ENCODE results near the gene ITPR2. TPM values are rescaled to one million over a fixed set of nuclear protein-coding genes. Genes with fewer than 3 reads are reported as not detected.
"Not testable (repeated sequence)": the region's sequence is repeated elsewhere in the genome, so short reads cannot be mapped to it uniquely, and the experiment has no call there.

ITPR2 gene
- total RNA-seq, 1 experiment from 2014 or later: 6.5 TPM

DNA sequence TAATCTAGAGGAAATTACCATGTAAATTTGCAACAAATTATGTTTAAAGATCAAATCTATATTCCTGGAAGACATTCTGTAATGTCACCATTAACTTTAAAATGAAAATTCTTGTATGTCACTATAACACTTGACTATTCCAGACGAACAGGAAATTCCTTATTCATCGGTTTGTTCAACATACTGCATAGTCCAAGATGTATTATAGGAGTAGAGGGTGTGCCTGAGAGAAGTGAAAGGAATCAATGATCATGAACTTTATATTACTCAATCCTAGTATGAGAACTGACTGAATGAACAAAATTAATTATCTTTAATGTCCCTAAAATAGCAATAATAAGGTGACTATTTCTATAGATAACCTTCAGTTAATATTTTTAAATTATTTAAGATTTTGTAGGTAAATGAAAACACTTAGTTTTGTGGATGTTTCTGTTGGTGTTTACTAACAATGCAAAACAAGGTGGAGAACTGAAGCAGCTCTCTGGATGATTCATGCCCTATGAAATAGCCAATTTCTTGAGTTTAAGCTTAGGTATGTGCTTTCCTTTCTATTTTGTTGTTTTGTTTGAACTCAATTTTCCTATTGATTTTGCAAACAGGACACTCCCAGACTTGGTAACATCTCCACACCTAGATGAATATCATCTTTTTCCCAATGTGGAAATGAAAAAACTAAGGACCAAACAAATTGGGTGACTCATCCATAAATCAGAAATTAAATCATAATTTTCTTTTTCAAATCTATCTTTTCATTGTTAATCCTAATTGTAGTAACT, 18.2 kb upstream of the ITPR2 start:
- DNase-seq (ENCODE audit: low spot score): no peak

DNA sequence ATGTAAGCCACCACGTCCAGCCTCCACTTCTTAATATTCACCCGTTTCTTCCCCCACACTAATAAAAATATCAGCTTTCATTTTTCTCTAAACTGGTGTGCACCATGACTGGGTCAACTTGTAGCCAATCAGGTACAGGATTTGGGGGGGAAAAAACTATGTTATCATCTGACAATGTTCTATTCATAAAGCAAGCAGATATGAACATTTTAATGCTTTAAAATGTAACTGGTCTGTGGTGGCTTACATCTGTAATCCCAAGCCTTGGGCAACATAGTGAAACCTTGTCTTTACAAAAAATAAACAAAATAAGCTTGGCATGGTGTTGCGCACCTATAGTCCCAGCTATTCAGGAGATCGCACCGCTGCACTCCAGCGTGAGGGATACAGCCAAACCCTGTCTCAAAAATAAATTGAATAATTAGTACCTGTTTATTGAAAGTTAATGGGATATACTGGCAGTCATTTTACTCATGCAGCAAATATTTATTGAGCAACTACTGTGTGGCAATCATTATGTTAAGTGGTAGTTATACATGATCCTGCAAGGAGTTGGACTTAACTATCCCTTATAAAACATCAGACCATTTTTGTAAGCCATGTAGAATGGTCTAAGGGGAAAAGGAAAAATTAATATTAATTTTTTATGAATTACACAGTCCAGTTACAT, 15.3 kb upstream of the ITPR2 start:
- no peak for DNase-seq (ENCODE audit: low spot score)

DNA sequence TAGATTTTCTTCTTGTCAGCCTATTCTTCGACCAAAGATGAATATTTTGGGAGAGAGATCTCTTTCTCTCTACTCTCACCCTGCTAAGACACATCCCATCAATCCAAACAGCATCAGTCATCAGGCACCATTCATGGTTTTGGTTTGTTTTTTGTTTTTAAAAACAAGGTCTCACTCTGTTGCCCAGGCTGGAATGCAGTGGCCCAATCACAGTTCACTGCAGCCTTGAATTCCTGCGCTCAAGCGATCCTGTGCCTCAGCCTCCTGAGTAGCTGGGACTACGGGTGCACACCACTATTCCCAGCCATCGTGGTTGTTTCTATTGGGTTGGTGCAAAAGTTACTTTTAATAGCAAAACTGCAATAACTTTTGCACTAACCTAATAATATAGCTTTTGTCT, 14.4 kb upstream of the ITPR2 start:
- no peak for DNase-seq (ENCODE audit: low spot score)

DNA sequence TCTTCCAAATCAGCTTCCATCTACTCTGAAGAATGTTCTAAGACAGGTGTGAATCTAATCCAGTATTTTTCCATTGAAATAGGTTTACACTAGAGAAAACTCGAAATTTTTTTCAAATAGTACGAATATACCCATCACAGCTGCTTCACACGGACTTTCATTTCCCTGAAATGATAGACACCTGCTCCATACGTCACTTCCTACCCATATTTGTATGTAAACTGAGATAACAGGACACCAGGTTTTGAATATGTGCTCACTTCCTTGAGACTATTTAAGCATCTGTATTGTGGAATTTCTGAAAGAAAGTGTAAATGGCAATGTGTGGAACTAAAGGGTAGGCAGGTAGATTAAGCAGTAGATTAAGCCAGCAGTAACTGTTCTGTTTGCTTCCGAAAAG, 13.4 kb upstream of the ITPR2 start:
- no peak for DNase-seq (ENCODE audit: low spot score)

DNA sequence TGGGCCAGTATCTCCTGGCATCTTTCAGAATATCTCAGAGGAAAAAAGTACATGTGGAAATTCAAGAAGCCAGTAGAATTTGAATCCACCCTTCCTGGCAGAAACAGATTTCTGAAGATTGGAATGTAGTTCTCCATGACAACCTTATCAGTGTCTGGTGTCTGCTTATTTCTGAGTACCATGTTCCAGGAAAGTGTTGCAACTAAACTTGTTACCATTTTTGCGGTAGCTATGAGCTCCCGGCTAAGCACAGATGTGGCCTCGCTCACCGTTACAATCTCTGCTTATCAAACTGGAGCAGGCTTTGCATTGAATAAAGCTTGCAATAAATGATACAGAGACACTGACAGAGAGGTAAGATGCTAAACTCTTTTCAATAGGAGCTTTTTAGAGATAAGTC, 13.0 kb upstream of the ITPR2 start:
- DNase-seq (ENCODE audit: low spot score): peak; percentile 60

DNA sequence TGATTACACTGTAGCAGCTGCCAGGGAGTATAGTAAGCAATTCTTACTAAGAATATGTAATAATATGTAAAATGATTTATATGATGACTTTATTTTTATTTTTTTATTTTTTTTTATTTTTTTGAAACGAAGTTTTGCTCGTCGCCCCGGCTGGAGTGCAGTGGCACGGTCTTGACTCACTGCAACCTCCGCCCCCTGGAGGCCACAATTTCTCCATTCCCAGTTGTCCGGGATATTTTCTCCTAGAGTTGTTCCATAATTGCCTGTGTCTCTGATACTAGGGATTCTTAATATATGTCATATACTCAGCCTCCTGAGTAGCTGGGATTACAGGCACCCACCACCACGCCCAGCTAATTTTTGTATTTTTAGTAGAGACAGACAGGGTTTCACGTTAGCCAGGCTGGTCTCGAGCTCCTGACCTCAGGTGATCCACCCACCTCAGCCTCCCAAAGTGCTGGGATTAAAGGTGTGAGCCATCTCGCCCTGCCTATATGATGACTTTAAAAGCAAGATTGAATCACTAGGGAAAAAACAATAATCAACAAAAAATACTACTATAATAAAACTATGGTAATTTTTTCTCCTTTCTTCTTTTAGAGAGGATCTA, 12.2 kb upstream of the ITPR2 start:
- DNase-seq (ENCODE audit: low spot score): peak; percentile 21

DNA sequence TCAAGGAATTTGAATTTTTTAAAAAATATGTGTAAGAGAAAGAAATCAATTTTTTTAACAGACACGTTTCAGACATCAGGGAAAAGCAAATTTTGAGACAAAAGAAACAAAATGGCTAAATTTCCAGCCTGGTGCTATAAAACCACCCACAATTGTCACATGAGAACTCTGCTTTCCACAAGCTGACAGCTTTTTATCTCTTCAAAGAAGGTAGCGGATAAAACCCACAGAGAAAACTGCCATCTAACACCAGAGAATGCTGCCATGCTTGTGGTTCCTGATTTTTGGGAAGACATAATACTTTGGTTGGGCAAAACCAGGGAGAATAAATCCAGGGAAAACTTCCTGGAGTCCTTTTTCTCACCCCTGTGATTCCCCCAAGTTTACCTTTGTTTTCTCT, 10.3 kb upstream of the ITPR2 start:
- no peak for DNase-seq (ENCODE audit: low spot score)

DNA sequence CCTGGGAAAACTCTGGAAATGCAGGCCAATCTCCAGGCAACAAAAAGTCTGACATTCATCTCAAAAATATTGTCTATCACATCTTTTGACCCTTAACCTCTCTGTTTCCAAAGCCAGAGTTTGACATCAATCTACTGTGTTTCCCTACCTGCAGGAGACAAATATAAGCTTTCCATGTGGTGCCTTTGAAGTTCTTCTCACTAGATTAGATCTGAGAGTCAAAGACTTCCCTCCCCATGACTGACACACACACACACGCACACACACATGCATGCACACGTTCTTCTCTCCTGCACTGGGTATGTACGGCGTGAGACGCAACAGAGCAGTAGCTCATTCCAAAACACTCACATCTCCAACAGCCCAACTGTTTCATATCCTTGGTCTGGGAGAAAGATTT, 8.1 kb upstream of the ITPR2 start:
- DNase-seq (ENCODE audit: low spot score): no peak

DNA sequence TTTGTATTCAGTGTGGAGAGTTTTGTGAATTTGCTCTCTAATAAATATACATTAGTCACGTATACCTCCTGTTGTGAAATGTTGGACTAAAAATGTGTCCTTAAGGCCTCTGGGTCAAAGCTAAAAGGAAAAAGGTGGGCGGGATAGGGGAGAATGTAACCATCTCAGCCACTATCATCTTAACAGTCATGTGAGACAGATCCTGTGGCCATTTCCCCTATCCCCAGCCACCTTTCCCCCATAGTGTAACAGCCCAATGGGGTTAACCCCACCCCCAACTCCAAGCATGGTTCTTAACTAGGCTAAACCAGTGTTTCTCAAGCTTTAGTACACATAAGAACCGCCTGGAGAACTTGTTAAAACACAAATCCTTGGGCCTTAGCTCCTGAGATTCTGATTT, 6.5 kb upstream of the ITPR2 start:
- no peak for DNase-seq (ENCODE audit: low spot score)

DNA sequence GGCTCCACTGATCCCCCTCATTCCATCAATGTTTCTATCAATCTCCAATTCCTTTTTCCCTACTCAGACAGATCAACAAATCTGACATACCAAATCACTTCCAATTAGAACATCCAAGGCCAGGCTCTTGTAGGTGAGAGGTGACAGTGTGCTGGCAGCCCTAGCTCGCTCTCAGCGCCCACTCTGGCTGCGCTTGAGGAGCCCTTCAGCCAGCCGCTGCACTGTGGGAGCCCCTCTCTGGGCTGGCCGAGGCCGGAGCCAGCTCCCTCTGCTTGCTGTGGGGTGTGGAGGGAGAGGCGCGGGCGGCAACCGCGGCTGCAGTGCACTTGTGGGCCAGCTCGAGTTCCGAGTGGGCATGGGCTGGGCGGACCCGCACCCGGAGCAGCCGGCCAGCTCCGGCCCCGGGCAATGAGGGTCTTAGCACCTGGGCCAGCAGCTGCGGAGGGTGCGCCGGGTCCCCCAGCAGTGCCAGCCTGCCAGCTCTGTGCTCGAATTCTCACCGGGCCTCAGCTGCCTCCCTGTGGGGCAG, 6.0 kb upstream of the ITPR2 start:
- no peak for DNase-seq (ENCODE audit: low spot score)

DNA sequence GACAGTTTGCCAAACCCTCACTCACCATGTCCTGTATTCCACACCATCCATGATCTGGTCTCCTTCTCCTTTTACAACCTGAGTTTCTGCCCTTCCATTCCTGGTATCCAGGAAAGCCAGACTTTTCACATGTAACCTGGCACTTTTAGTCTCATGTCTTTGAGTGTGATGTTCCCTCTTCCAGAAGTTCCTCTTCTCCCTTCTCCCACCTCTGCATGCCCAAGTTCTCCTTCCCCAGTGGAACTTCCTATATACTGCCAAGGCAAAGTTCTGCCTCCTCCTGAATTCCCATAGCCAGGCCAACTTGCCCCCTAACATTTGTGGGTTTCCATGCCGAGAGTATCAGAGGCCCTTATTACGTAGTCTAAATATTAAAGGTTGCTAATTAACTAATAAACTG, 3.2 kb upstream of the ITPR2 start:
- DNase-seq (ENCODE audit: low spot score): no peak

DNA sequence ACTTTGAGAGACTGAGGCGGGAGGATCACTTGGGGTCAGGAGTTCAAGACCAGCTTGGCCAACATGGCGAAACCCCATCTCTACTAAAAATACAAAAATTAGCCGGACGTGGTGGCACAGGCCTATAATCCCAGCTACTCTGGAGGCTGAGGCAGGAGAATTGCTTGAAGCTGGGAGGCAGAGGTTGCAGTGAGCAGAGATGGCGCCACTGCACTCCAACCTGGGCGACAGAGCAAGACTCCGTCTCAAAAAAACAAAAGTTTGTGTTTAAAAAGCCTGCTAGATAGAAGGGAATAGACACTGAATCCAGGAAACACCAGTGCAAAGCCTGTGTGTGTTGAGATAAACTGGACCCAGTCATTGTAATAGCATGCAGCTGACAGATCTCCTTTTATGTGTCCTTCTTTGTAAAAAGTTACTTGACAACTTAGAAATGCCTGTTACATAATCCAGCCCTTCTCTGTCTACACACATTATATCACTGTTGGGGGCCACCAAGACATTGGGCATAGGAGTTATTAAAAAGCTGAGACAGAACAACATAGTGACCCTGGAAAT, 1.6 kb upstream of the ITPR2 start:
- not testable (repeated sequence) for DNase-seq (ENCODE audit: low spot score)

DNA sequence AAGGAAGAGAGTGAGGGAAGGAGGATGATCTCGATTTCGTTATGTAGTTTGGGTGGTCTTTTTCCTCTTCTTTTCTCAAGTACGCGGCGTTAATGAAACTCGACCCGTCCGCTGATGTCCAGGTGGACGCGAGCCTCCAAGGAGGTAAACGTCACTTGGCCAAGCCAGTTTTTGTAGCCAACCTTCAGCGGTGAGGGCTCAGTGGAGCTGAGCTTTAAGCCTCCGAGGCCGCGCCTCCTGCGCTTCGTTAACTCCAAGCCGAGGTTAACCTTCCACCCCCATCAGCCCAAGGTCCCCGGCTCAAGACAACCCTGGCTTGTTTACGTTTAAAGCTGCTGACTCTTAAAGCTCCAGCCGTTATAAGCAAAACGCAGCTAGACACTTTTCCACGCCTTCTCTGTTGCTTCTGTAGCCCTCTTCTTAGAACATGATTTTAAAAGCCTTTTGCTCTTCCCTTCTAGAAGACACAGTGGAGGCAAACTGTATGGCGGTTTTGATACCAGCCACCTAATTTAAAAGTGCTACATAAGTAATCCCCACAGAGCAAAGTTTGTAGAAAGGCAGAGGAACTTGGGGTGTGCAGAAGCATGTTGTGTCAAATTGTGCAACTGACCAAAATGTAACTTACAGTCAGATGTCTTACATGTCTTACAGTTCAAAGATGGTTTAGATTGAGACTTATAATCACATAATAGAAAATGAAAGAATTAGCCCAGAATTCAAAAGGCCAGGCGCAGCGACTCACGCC, 923 bp upstream of the ITPR2 start:
- DNase-seq (ENCODE audit: low spot score): no peak

DNA sequence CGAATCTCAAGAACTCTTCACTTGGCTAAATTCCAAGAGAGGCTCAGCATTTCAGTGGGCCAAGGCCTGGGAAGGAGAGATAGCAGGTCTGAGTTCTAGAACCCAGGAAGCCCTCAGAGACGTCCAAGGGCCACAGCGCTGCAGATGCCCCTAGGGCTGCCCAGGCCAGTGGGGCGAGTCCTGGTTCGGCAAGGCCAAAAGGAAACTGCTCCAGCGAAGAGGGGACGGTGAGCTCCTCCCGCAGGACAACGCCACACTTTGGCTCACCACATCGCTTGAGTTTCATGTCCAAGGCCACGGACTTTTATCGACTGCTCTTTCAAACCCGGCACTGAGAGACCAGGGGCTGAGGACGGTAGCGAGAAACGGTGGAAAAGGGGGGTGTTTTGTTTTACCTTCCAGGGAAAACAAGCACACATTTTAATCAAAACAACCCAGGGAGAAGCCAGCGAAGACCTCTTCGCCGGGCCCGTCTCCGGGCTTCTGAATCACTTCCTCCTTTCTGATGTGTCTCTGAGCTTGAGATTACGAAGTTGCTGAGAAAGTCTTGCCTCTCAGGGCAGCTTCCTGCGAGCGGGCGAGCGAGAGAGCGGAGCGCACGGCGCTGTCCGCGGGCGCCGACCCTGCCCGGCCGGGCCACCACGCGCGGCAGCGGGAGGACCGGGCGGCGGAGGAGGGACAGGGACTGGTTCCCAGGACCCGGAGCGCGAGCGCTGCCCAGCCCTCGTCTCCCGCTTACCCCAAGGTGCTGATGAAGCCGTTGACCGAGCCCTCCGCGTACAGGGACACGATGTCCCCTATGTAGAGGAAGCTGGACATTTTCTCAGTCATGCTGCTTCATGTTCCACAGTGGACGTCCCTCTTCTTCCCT, 808 bp downstream of the ITPR2 start:
- peak; percentile 49 for DNase-seq (ENCODE audit: low spot score)

DNA sequence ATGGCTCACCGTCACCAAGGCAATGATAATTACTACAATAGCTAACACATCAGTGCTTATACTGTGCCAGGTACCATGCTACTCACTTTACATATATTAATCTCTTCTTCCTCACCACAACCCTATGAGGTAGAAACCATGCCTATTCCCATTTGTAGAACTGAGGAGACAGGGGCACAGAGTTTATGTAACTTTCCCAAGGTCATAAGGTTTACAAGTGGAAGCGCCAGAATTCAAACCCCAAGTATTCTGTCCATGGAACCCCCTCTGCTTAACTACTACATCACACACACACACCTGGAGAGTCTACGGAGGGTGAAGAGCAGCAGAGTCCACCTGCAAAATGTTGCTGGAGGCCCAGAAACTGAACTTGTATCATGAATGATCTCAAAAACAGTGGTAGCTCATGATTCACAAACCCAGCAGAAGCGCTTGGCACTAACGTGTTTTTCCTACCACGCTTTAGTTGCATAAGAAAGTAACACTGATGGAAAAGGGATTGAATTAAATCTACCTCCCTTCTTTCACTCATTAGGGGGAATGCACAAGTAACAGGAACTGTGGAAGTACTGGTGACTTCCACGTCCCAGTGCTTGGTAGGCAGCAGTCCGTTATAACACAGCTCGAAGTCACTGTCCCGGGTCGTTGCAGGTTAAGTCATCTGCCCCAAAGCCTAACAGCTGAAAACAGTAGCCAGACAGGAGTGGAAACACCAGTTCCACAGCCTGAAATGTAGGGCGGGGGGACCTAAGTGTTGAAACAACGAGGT, 2.0 kb downstream of the ITPR2 start:
- DNase-seq (ENCODE audit: low spot score): no peak

DNA sequence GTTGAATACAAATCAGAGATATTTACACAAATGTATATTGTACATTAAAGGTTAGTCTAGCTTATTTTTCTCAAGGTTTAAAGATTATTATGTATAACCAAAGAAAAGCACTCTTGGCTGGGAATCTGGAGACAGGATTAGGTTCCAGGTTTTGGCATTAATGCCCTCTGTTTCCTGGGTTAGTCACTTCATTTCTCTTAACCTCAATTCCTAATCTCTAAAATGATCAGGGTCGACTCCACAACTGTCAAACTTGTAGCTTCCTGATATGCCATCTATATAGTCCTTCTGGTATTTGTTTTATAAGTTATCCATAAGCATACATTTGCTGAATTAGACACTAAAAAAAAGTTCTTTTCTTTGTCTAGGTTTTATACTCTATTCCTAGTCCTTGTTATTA, 2.6 kb downstream of the ITPR2 start:
- no peak for DNase-seq (ENCODE audit: low spot score)

DNA sequence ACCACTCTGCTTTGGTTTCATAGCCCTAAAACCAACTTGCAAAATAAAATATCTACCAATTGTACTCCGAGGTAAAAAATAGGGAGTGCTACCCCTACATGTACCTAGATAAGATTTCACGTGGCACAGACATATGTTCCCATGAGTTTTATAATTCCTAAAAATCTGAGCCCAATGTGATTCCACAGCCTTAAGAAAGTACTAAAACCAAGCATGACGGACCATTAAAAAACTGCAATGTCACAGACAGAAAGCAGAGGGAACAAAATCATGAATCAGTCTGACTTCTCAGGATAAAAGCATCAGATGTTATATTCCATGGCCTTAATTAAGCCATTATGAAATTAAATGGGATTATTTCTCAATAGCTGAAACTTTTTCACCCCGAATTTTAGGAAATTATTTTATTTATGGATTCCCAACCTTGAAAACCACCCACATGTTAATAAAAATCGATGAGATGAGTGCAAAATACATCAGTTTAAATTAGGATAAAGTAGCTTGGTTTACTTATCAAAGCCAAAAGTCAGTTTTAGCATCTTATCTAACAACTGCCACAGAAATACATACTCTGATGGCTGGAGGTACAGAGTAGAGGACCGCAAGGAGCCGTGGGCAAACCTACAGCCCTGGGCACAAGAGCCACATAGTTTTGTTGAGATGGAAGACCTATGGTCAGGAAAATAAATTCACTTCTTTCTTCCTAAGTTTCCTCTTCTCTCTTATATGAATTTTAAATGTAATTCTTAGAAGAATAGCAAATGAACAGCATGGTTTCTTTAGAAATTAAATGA, 4.5 kb downstream of the ITPR2 start:
- no peak for DNase-seq (ENCODE audit: low spot score)

DNA sequence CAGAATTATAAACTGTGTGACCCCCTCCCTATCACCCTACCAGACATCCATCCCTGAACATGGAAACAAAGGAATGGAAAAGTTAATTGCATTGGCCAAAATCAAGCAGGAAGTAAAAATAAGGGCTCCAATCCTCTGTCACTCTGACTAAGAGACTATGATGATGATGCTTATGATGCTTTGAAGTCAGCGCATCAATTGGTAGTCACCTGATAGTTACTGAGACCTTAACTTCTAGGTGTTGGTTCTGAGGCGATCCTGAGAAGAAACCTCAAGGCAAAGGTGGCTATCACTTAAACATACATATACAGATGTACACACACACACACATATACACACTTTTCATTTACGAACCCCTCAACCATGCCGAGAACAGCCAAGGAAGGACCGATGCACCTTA, 6.6 kb downstream of the ITPR2 start:
- no peak for DNase-seq (ENCODE audit: low spot score)

DNA sequence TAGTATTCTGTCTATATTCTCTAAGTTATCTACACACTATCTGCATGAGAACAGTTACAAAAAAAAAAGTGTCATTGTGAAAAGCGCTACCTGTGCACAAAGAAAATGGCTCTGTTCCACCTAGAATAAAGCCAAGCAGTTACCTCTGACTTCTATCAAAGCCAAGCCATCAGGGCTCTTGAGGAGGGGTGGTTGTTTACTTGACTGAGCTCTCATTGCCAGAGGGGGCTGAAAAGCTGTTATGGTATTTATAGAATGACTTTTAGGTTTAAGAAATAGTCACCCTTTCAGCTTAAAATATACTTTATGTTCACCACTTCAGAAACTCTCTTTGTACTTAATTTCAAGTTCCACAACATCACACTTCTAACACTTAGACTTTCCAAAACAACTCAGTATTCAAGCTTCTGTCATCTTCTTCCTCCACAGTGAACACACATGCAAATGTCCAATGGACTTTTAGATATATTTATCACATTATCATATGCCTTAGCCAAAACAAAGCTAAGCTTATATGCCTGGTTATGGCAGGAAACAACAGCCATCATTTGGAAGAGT, 7.5 kb downstream of the ITPR2 start:
- DNase-seq (ENCODE audit: low spot score): no peak
